GM18502 (cell line): ENCODE results near the gene SMIM5.

Experiments
- ATAC-seq: cut with Tn5 transposase; IDR thresholded peaks from one replicate; pipeline ENCODE4 v1.9.1; 2021; ENCODE audit warnings: mild to moderate bottlenecking; ENCODE audit not compliant: unreplicated experiment, poor library complexity

Gene SMIM5

GRCh38 chr17:75658237-75658636 is 25.0 kb downstream of the SMIM5 start:
- ATAC-seq, result no peak

- no peak for ATAC-seq
Measured at GRCh38 chr17:75661531-75661930, 28.3 kb downstream of the SMIM5 start.

GRCh38 chr17:75662511-75662910 is 29.3 kb downstream of the SMIM5 start:
- ATAC-seq, result no peak

GRCh38 chr17:75664099-75664549 is 30.9 kb downstream of the SMIM5 start:
- peak; percentile 78 for ATAC-seq

- no peak for ATAC-seq
Measured at GRCh38 chr17:75665981-75666380, 32.7 kb downstream of the SMIM5 start.

- ATAC-seq, result peak; percentile 70
Measured at GRCh38 chr17:75666959-75667790, 33.9 kb downstream of the SMIM5 start, which contains the start of the genes RECQL5 and SAP30BP. Gene RECQL5, minus strand, starts transcription at chr17:75667154. Its CDS starts 597 bp downstream, at chr17:75666557. Gene SAP30BP, plus strand, starts transcription at chr17:75667338. Its CDS starts 35 bp downstream, at chr17:75667373.

GRCh38 chr17:75667825-75668224 is 34.6 kb downstream of the SMIM5 start:
- ATAC-seq, result no peak

- no peak for ATAC-seq
Measured at GRCh38 chr17:75668489-75668888, 35.3 kb downstream of the SMIM5 start.

GRCh38 chr17:75670868-75671267 is 37.6 kb downstream of the SMIM5 start:
- no peak for ATAC-seq

GRCh38 chr17:75672011-75672410 is 38.8 kb downstream of the SMIM5 start:
- ATAC-seq, result no peak

GRCh38 chr17:75673487-75673886 is 40.3 kb downstream of the SMIM5 start:
- ATAC-seq, result no peak

GRCh38 chr17:75676461-75676860 is 43.2 kb downstream of the SMIM5 start:
- ATAC-seq, result no peak

- ATAC-seq, result no peak
Measured at GRCh38 chr17:75679706-75680211, 46.5 kb downstream of the SMIM5 start.

- ATAC-seq, result no peak
Measured at GRCh38 chr17:75680431-75680830, 47.2 kb downstream of the SMIM5 start.

GRCh38 chr17:75681289-75681688 is 48.1 kb downstream of the SMIM5 start:
- ATAC-seq, result no peak

GRCh38 chr17:75683583-75683982 is 50.3 kb downstream of the SMIM5 start:
- ATAC-seq, result no peak

GRCh38 chr17:75684249-75684648 is 51.0 kb downstream of the SMIM5 start:
- no peak for ATAC-seq

- no peak for ATAC-seq
Measured at GRCh38 chr17:75684924-75685323, 51.7 kb downstream of the SMIM5 start.

- ATAC-seq, result no peak
Measured at GRCh38 chr17:75685499-75685898, 52.3 kb downstream of the SMIM5 start.

GRCh38 chr17:75688209-75688825 is 55.1 kb downstream of the SMIM5 start:
- ATAC-seq, result no peak

GRCh38 chr17:75689441-75689873 is 56.2 kb downstream of the SMIM5 start:
- ATAC-seq, result no peak
